HEK293T (cell line): Measurements from ENCODE around the gene MGA.

Experiments
- BHLHE40 ChIP-seq: fragments of 450-650 bp; IDR thresholded peaks from 2 replicates; pipeline ENCODE4 v1.6.1; 2016; ENCODE audit warnings: mild to moderate bottlenecking, moderate library complexity, borderline replicate concordance
- CTBP1 ChIP-seq: fragments of 450-650 bp; IDR thresholded peaks from 2 replicates; pipeline ENCODE4 v1.6.1; 2016; ENCODE audit warnings: borderline replicate concordance
- ELF4 ChIP-seq: fragments of 450-650 bp; IDR thresholded peaks from 2 replicates; pipeline ENCODE4 v1.6.1; 2017; ENCODE audit warnings: antibody characterized with exemption
- FOXK2 ChIP-seq: fragments of 450-650 bp; IDR thresholded peaks from 2 replicates; pipeline ENCODE4 v1.6.1; 2016; ENCODE audit warnings: mild to moderate bottlenecking
- HDGF ChIP-seq: fragments of 450-650 bp; IDR thresholded peaks from 2 replicates; pipeline ENCODE4 v1.6.1; 2017; ENCODE audit warnings: antibody characterized with exemption, borderline replicate concordance
- NFRKB ChIP-seq: fragments of 450-650 bp; IDR thresholded peaks from 2 replicates; pipeline ENCODE4 v1.6.1; 2016; ENCODE audit warnings: mild to moderate bottlenecking, moderate library complexity
- SP1 ChIP-seq: fragments of 450-650 bp; IDR thresholded peaks from 2 replicates; pipeline ENCODE4 v1.6.1; 2017

GRCh38 chr15:41675337-41675736, 15.1 kb downstream of the MGA start:
- TF ChIP-seq ELF4 (no peak), HDGF (no peak), NFRKB (no peak), BHLHE40 (no peak), FOXK2 (no peak), CTBP1 (no peak), SP1 (no peak)
